HG02884 (cell line): Measurements from ENCODE around the gene NKIRAS2.

Source experiments
- ATAC-seq: cut with Tn5 transposase; IDR thresholded peaks from one replicate; pipeline ENCODE4 v1.9.1; 2021; ENCODE audit warnings: mild to moderate bottlenecking, moderate library complexity; ENCODE audit not compliant: unreplicated experiment

NKIRAS2 gene

GRCh38 chr17:42019509-42020404 lies at the start of gene NKIRAS2:
TSS of gene NKIRAS2 (plus strand) at chr17:42020090. CDS start at chr17:42021578, 1,488 bp downstream.
- no peak for ATAC-seq

DNA sequence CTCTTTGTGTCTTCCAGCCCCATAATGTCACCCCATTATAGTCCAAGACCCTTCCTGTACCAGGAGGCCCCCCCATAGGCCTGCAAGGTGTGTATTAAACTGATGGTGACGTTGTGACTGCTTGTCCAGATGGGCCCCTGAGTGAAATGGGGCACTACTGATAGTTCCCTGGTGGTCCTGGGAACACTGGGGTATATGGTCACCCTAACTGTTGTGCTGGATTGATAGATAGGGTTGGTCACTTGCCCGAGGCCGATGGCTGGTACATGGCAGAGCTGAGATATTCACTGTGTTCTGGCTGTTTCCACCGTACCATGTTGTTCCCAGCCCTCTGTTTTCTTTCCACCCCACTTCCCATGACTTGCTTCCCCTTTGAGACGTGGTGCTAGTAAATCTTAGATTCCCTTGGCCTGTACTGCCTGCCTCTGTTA lies 49.0 kb upstream of the NKIRAS2 start:
- no peak for ATAC-seq

DNA sequence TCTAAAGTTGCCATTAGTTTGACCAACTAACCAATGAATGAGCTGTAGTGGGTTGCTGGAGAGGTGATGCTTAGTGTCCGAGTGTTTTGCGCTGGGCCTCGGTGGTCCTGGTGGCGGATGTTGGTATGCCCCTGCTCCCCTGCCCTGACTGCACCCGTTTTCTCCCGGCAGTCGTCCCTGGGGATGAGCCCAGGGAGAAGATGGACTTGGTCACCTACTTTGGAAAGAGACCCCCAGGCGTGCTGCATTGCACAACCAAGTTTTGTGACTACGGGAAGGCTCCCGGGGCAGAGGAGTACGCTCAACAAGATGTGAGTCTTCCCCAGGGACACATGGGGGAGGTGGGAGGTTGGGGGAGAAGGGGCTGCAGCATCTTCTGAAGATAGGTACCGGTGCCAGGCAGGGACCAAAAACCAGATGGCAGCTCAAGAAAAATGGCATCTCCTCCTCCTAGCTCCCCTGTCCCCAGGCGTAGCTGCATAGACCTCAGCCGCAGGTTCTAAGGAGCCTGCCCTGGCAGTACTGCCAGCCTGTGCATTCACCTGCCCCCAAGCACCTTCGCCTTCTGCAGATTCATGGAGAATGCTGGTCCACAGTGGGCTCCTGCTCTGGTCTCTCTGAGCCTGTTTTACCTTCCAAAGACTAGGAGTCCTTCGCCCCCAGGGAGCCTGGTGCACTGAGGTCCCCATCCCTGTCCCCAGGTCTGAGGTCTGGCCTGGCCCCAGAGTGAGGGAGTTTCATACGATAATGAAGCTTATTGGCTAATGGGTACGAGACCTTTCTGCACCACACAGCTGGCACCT lies 48.0 kb upstream of the NKIRAS2 start:
- no peak for ATAC-seq

DNA sequence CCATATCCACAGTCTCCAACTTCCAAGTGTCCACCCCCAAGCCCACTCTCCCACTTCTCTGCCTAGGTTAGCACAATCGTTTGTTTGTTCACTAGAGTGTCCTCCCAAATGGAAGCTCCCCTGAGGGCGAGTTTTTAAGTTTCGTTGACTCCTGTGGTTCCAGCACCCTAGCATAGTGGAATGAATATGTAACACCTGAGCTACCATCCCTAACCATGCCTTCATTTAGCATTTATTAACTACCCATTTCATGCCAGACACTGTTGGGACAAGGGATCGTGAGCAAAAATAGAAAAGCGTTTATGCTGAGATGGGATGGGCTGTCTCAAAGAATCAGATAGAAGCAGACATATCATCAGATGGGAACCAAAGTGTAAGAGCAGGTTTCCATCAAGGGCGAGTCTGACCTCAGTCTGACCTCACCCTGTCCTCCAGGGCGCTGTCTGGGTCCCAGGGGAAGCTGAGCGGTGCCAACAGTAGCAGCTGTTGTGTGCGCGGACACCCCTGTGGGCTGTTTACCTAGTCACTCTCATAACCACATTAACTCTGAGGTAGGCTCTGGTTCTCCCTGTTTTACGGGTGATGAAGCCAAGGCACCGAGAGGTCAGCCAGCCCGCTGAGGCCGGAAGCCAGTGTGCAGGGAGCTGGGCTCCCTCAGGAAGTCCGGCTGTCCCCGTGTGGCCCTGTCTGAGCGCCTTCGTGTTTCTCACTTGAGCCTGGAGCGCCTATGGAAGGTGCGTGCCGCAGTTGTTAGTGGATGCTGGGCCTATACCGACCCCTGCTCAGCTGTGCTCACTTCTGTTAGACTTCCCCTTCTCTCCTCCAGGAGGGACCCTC lies 47.1 kb upstream of the NKIRAS2 start:
- ATAC-seq: no peak

DNA sequence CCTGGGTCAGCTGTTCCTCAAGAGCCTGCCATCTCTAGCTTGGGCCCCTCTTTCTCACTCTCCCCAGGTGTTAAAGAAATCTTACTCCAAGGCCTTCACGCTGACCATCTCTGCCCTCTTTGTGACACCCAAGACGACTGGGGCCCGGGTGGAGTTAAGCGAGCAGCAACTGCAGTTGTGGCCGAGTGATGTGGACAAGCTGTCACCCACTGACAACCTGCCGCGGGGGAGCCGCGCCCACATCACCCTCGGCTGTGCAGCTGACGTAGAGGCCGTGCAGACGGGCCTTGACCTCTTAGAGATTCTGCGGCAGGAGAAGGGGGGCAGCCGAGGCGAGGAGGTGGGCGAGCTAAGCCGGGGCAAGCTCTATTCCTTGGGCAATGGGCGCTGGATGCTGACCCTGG lies 46.5 kb upstream of the NKIRAS2 start:
- no peak for ATAC-seq

DNA sequence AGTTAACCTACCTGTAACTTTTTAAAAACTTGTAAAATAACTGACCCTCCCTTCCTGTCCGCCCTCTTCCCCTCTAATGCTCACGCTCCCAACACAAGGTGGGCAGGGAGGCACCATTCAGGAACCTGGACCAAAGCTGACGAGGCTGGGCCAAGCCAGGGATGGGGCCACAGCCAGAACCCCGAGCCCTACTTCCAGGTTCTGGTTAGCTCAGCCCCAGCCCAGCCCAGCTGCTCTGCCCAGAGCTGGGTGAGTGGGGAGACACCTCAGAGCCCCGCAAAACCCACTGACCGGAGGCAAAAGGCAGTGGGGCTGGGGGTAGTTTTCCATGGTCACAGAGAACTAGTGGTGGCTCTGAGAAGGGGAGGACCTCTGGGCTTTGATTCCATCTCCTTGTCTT lies 45.9 kb upstream of the NKIRAS2 start:
- no peak for ATAC-seq

DNA sequence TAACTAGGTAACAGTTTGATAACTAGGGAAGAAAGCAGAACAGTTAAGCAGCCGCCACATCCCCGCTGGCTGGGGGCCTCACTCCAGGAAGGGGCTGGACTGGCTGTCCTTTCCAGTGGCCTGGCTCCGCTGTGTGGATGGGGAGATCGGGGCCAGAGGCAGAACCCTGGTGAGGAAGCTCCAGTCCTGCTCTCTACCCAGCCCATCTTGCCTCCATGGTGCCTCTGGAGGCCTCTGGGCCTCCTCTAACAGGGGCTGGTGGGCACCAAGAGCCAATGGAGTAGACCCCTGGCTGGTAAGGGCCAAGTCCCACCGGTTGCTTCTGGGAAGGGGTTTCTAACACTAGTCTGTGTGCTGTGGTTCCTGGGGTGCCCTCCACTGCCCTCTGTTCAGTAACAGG lies 45.2 kb upstream of the NKIRAS2 start:
- no peak for ATAC-seq

- ATAC-seq: no peak
Observed at GRCh38 chr17:41975099-41976083, 44.5 kb upstream of the NKIRAS2 start.

- no peak for ATAC-seq
Observed at GRCh38 chr17:41976142-41976768, 43.6 kb upstream of the NKIRAS2 start.

- ATAC-seq: no peak
Observed at GRCh38 chr17:41977991-41978390, 41.9 kb upstream of the NKIRAS2 start.

- no peak for ATAC-seq
Observed at GRCh38 chr17:41982026-41982760, 37.7 kb upstream of the NKIRAS2 start.

- ATAC-seq: no peak
Observed at GRCh38 chr17:41984454-41984853, 35.4 kb upstream of the NKIRAS2 start.

DNA sequence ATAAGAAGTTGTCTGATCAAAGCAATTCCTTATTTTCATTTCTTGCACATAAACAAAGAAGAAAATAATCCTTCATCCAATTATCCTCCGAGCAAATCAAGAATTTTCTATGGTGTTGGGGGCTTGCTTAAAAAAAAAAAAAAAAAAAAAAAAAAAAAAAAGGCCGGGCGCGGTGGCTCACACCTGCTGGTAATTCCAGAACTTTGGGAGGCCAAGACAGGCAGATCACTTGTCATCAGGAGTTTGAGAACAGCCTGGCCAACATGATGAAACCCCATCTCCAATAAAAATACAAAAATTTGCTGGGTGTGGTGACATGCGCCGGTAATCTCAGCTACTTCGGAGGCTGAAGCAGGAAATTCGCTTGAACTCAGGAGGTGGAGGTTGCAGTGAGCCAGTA lies 34.0 kb upstream of the NKIRAS2 start:
- ATAC-seq: no peak

- no peak for ATAC-seq
Observed at GRCh38 chr17:41986634-41987033, 33.3 kb upstream of the NKIRAS2 start.

- ATAC-seq: no peak
Observed at GRCh38 chr17:41987642-41988041, 32.2 kb upstream of the NKIRAS2 start.

GRCh38 chr17:41988418-41988817 lies 31.5 kb upstream of the NKIRAS2 start:
- ATAC-seq: no peak

DNA sequence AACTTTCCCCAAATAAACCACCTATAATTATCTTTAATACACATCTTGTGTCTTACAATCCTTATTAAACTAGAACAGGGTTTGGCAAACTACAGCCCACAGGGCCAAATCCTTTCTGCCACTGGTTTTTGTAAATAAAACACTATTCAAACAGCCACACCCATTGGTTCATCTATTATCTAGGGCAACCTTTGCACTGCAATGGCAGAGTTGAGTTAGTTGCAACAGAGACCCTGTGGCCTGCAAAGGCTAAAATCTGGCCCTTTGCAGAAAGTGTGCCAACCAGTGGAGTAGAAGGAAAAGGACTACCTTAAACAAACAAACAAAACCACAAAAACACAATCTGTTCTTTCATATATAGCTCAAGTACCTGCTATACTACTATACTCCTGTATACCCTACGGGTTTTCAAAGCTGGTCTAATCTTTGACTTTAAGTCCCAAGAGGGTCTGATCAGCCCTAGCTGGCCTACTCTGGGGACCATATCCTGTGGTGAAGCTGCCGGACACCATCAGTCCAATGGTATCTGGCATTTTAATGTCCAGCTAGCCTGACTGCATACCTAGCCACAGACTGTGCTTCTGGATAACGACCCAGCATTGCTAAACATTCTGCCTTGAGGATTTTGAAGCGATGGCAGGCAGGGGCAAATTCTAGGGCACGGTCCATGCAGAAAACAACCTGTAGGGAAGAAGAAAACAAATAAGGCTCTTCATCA lies 30.0 kb upstream of the NKIRAS2 start:
- no peak for ATAC-seq

DNA sequence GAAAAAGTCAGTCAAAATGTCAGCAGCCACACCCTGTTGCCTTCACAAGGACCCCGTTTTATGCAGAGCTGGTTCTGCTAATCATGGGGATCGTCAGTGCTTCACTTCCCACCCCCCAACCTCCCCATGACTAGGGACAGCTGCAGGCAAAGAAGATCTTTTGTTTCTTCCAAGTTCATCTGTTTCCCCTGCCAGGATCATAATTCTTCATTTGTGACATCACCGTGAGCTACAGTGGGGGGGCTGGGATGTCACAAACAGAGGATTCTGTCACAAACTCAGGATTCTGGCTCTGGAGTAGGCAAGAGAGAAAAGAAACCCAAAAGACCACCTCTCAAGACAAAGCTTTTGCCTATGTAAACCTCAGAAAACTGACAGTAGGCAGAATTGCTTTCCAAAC lies 27.3 kb upstream of the NKIRAS2 start:
- ATAC-seq: no peak
